ENCODE measurements around the gene EML4.

EML4 gene

GRCh38 chr2:42167458-42167857 is 1.7 kb upstream of the EML4 start:
- Histone ChIP-seq H3K27me3 (ENCODE audit: insufficient read depth, poor library complexity, severe bottlenecking) (no peaks in the 10 kb centered on the region), H3K4me3 (replicated peaks; ENCODE audit: insufficient read depth, low read length) (no peak overlapping the region), H3K27ac (replicated peaks) (no peak overlapping the region)
- DNase-seq (ENCODE audit: low read depth in 1 of 2, low spot score in 1 of 2) = no peak
- TF ChIP-seq CTCF (IDR thresholded peaks at IDR 0.05; ENCODE audit: insufficient read depth, low read length) (no peak), POLR2AphosphoS5 (IDR thresholded peaks at IDR 0.05; ENCODE audit: low read depth) (no peak), SPI1 (IDR thresholded peaks at IDR 0.05; ENCODE audit: borderline replicate concordance, low read depth) (no peak), GABPA (IDR thresholded peaks at IDR 0.05; ENCODE audit: low read depth) (no peak), REST (IDR thresholded peaks at IDR 0.05; ENCODE audit: insufficient replicate concordance, low read depth) (no peak)

GRCh38 chr2:42168459-42169099 is 574 bp upstream of the EML4 start:
- no peak for DNase-seq (ENCODE audit: low read depth in 1 of 2, low spot score in 1 of 2)
- TF ChIP-seq REST (IDR thresholded peaks at IDR 0.05; ENCODE audit: insufficient replicate concordance, low read depth) (no peak), GABPA (IDR thresholded peaks at IDR 0.05; ENCODE audit: low read depth) (no peak), SPI1 (IDR thresholded peaks at IDR 0.05; ENCODE audit: borderline replicate concordance, low read depth) (no peak)
- no peaks in the 10 kb centered on the region for H3K27me3 ChIP-seq (ENCODE audit: insufficient read depth, poor library complexity, severe bottlenecking)
- H3K27ac ChIP-seq (replicated peaks) = peak overlapping the region; percentile 16; the same call in 1 of the 2 replicates
- H3K4me3 ChIP-seq (replicated peaks; ENCODE audit: insufficient read depth, low read length) = no peak overlapping the region

GRCh38 chr2:42169874-42170521 is 845 bp downstream of the EML4 start:
- H3K27ac ChIP-seq (replicated peaks) = peak overlapping the region; percentile 88
- no peaks in the 10 kb centered on the region for H3K27me3 ChIP-seq (ENCODE audit: insufficient read depth, poor library complexity, severe bottlenecking)
- DNase-seq (ENCODE audit: low read depth in 1 of 2, low spot score in 1 of 2) = peak in 1 of 2 experiments; percentile 13
- peak overlapping the region; percentile 75 for H3K4me3 ChIP-seq (replicated peaks; ENCODE audit: insufficient read depth, low read length)
- TF ChIP-seq REST (IDR thresholded peaks at IDR 0.05; ENCODE audit: insufficient replicate concordance, low read depth) (no peak), POLR2AphosphoS5 (IDR thresholded peaks at IDR 0.05; ENCODE audit: low read depth) (no peak), CTCF (IDR thresholded peaks at IDR 0.05; ENCODE audit: insufficient read depth, low read length) (no peak), SPI1 (IDR thresholded peaks at IDR 0.05; ENCODE audit: borderline replicate concordance, low read depth) (peak; percentile 55; the same call in 1 of the 2 replicates), GABPA (IDR thresholded peaks at IDR 0.05; ENCODE audit: low read depth) (no peak)
